ENCODE results near the gene CDH8.
A peak's percentile ranks its signal among the peaks of the same experiment; 100 is the strongest.

The CDH8 gene

DNA sequence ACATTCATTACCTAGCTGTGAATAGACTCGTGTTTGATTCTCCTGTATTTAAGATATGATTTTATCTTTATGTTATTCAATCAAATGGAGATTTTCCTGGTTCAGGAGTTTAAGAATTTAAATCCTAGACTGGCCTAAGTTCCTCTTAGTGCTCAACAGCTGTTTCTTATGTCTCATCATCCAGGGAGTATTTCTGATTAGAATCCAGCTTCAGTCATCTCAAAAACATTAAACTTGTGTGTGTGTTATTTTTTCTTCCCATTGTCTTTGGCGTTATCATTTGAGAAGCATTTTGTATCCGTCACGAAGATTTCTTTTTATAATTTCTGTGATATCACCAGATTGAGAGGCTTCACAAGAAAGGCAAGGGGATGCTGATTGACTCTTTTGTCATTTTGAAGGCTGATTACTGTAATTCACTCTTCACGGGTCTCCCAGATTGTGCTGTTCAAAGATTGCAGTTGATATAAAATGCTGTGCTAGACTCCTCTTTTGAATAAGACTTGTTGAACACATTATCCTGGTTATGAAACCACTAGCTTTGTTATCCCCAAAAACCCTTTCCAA lies 204.8 kb downstream of the CDH8 start:
- Histone ChIP-seq H3K36me3 (ENCODE audit: low read depth) (no peaks in the 10 kb centered on the region), H3K27ac (ENCODE audit: poor library complexity, severe bottlenecking) (no peak overlapping the region), H3K27me3 (ENCODE audit: insufficient read depth, poor library complexity, severe bottlenecking) (no peaks in the 10 kb centered on the region), H3K9me3 (ENCODE audit: severe bottlenecking) (no peaks in the 10 kb centered on the region), H3K4me3 (ENCODE audit: severe bottlenecking) (no peak overlapping the region), H3K4me1 (ENCODE audit: insufficient read depth, poor library complexity, severe bottlenecking) (no peaks in the 10 kb centered on the region)
- no peak for ATAC-seq (ENCODE audit: low read depth)
- no peak for DNase-seq (ENCODE audit: low spot score)
- TF ChIP-seq, protein P1, sequence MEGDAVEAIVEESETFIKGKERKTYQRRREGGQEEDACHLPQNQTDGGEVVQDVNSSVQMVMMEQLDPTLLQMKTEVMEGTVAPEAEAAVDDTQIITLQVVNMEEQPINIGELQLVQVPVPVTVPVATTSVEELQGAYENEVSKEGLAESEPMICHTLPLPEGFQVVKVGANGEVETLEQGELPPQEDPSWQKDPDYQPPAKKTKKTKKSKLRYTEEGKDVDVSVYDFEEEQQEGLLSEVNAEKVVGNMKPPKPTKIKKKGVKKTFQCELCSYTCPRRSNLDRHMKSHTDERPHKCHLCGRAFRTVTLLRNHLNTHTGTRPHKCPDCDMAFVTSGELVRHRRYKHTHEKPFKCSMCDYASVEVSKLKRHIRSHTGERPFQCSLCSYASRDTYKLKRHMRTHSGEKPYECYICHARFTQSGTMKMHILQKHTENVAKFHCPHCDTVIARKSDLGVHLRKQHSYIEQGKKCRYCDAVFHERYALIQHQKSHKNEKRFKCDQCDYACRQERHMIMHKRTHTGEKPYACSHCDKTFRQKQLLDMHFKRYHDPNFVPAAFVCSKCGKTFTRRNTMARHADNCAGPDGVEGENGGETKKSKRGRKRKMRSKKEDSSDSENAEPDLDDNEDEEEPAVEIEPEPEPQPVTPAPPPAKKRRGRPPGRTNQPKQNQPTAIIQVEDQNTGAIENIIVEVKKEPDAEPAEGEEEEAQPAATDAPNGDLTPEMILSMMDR (IDR thresholded peaks at IDR 0.05; ENCODE audit: poor library complexity, severe bottlenecking): no peak

DNA sequence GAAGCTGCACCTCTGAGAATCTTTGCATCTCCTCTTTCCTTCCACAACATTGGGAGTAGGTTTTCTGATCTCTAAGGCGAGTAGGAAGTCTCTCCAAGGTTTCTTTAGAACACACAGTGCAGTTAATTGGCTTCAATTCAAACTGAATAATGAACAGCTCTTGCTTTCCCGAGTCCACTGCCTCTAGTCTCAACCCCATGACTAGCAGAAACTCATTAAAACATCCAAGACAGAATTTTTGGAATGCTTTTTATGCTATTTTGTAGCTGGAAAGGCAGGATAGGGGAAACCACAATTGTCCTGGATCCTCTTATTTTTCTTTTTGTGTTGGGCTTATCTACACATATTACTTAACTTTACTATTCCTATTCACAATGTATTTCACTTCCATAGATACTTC lies 206.6 kb downstream of the CDH8 start:
- no peak overlapping the region for H3K27ac ChIP-seq (ENCODE audit: poor library complexity, severe bottlenecking)
- no peak for DNase-seq (ENCODE audit: low spot score)
- no peaks in the 10 kb centered on the region for H3K27me3 ChIP-seq (ENCODE audit: insufficient read depth, poor library complexity, severe bottlenecking)
- no peak for ATAC-seq (ENCODE audit: low read depth)
- no peaks in the 10 kb centered on the region for H3K36me3 ChIP-seq (ENCODE audit: low read depth)
- TF ChIP-seq, protein P1 (IDR thresholded peaks at IDR 0.05; ENCODE audit: poor library complexity, severe bottlenecking): no peak
- no peaks in the 10 kb centered on the region for H3K4me1 ChIP-seq (ENCODE audit: insufficient read depth, poor library complexity, severe bottlenecking)
- no peaks in the 10 kb centered on the region for H3K9me3 ChIP-seq (ENCODE audit: severe bottlenecking)
- H3K4me3 ChIP-seq (ENCODE audit: severe bottlenecking): no peak overlapping the region

DNA sequence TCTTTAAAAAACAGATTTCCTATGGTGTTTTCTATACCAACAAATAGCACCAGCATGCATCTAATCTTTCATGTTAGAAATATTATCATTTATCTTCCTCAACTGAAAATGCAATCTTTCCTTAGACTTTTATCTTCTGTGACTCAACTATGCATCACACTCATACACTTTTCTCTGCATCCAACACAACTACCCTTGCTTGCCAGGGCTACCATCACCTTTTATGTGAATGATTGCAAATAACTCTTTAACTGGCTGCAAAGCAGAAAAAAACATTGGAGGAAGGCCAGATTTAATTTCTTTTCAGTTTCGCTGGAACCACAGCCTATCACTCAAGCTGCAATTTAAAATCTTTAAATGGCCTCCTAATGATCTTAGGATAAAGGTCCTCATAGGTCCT lies 212.9 kb downstream of the CDH8 start:
- DNase-seq (ENCODE audit: low spot score) (no peak), ATAC-seq (ENCODE audit: low read depth) (no peak)
- Histone ChIP-seq H3K9me3 (ENCODE audit: severe bottlenecking) (no peaks in the 10 kb centered on the region), H3K27me3 (ENCODE audit: insufficient read depth, poor library complexity, severe bottlenecking) (no peaks in the 10 kb centered on the region), H3K4me3 (ENCODE audit: severe bottlenecking) (no peak overlapping the region), H3K4me1 (ENCODE audit: insufficient read depth, poor library complexity, severe bottlenecking) (no peaks in the 10 kb centered on the region), H3K27ac (ENCODE audit: poor library complexity, severe bottlenecking) (no peak overlapping the region), H3K36me3 (ENCODE audit: low read depth) (no peaks in the 10 kb centered on the region)
- TF ChIP-seq, protein P1 (IDR thresholded peaks at IDR 0.05; ENCODE audit: poor library complexity, severe bottlenecking): no peak

DNA sequence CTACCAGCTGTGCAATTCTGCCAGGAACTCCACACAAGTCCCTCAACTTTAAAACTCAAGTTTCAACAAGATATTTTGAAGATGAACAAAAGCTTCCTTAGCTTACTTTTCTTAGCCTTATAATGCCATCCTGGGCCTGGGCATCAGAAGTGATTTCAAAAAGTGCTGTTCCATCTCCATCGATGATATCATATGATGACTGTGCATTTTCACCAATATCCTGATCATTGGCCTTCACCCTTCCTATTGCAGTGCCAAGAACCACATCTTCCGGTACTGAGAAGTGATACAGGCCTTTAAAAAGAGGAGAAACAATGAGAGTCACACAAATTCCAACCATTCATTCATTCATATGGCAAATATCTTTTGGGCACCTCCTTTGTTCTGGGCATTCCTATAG lies 215.4 kb downstream of the CDH8 start:
- H3K27me3 ChIP-seq (ENCODE audit: insufficient read depth, poor library complexity, severe bottlenecking): no peaks in the 10 kb centered on the region
- H3K9me3 ChIP-seq (ENCODE audit: severe bottlenecking): no peaks in the 10 kb centered on the region
- no peak overlapping the region for H3K4me3 ChIP-seq (ENCODE audit: severe bottlenecking)
- TF ChIP-seq, protein P1 (IDR thresholded peaks at IDR 0.05; ENCODE audit: poor library complexity, severe bottlenecking): no peak
- no peak for ATAC-seq (ENCODE audit: low read depth)
- no peak overlapping the region for H3K27ac ChIP-seq (ENCODE audit: poor library complexity, severe bottlenecking)
- DNase-seq (ENCODE audit: low spot score): no peak
- no peaks in the 10 kb centered on the region for H3K36me3 ChIP-seq (ENCODE audit: low read depth)
- no peaks in the 10 kb centered on the region for H3K4me1 ChIP-seq (ENCODE audit: insufficient read depth, poor library complexity, severe bottlenecking)

DNA sequence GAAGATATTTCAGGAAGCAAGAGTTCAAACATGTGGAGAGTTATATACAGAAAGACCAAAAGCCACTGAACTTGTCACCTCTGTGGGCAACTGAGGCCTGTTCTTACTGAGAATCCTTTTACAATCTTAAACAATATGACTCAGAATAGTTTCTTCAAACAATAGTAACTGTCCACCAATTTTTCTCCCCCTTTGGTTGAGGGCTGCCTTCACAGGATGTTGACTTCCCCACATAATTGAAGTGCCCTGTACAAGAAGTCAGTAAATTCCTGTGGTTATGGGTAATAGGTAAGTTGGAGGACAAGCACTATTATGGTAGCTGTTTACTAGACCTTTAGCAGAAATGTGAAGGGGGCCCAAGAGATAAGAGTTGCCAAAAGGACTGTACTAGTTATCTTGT lies 215.8 kb downstream of the CDH8 start:
- H3K36me3 ChIP-seq (ENCODE audit: low read depth): no peaks in the 10 kb centered on the region
- H3K27ac ChIP-seq (ENCODE audit: poor library complexity, severe bottlenecking): no peak overlapping the region
- no peaks in the 10 kb centered on the region for H3K9me3 ChIP-seq (ENCODE audit: severe bottlenecking)
- H3K4me3 ChIP-seq (ENCODE audit: severe bottlenecking): no peak overlapping the region
- no peaks in the 10 kb centered on the region for H3K4me1 ChIP-seq (ENCODE audit: insufficient read depth, poor library complexity, severe bottlenecking)
- TF ChIP-seq, protein P1 (IDR thresholded peaks at IDR 0.05; ENCODE audit: poor library complexity, severe bottlenecking): no peak
- ATAC-seq (ENCODE audit: low read depth) (peak; percentile 76), DNase-seq (ENCODE audit: low spot score) (no peak)
- H3K27me3 ChIP-seq (ENCODE audit: insufficient read depth, poor library complexity, severe bottlenecking): no peaks in the 10 kb centered on the region

Data from RWPE2 (cell line).